Neural cell (in vitro differentiated cells): Measurements from ENCODE around the gene HDLBP.

ENCODE experiments used
- CTCF ChIP-seq: fragments of 450-650 bp; IDR thresholded peaks from 2 replicates; pipeline ENCODE4 v1.5.1; 2014; ENCODE audit warnings: antibody characterized with exemption, mild to moderate bottlenecking, moderate library complexity; ENCODE audit not compliant: poor library complexity, severe bottlenecking
- EP300 ChIP-seq: fragments of 450-650 bp; conservative IDR thresholded peaks from 2 replicates; pipeline ENCODE4 v1.6.1; 2014; ENCODE audit warnings: antibody characterized with exemption, mild to moderate bottlenecking, moderate library complexity; ENCODE audit not compliant: poor library complexity, severe bottlenecking
- EZH2 ChIP-seq: fragments of 200-600, 300-800 bp; shearing (Covaris generic), sonication (generic); IDR thresholded peaks from 2 replicates; pipeline ENCODE4 v1.6.1; 2014; ENCODE audit warnings: antibody characterized with exemption, low read length, borderline replicate concordance, mild to moderate bottlenecking; ENCODE audit not compliant: insufficient read depth, poor library complexity, severe bottlenecking
- POLR2AphosphoS5 ChIP-seq: IDR thresholded peaks from 2 replicates; pipeline ENCODE4 v1.6.1; 2012
- RAD21 ChIP-seq: fragments of 450-650 bp; conservative IDR thresholded peaks from 2 replicates; pipeline ENCODE4 v1.6.1; 2014; ENCODE audit warnings: antibody characterized with exemption, mild to moderate bottlenecking, moderate library complexity
- SMC3 ChIP-seq: fragments of 450-650 bp; conservative IDR thresholded peaks from 2 replicates; pipeline ENCODE4 v1.6.1; 2014; ENCODE audit warnings: antibody characterized with exemption, mild to moderate bottlenecking, moderate library complexity; ENCODE audit not compliant: poor library complexity

- TF ChIP-seq CTCF (no peak), RAD21 (no peak), EZH2 (no peak), SMC3 (no peak), POLR2AphosphoS5 (no peak), EP300 (no peak)
Measured at GRCh38 chr2:241300000-241300399, 15.5 kb downstream of the HDLBP start.
